GM23338 (cell line): Measurements from ENCODE around the gene BAIAP2. TPM values are rescaled to one million over a fixed set of nuclear protein-coding genes. Genes with fewer than 3 reads are reported as not detected.

Source experiments
- ATAC-seq: fragments of 200-7000 bp; cut with Tn5 transposase; 3 replicates; pipeline ENCODE4 v1.9.1; 2020
- DNase-seq: peaks from one replicate; pipeline ENCODE4 v3.0.0-alpha.2; 2015; ENCODE audit warnings: low spot score
- H2AFZ ChIP-seq: fragments of 200-600 bp; sonication (generic); 2 replicates; pipeline ENCODE4 v1.8.0; 2016; ENCODE audit warnings: antibody characterized with exemption, mild to moderate bottlenecking, moderate library complexity
- H3F3A ChIP-seq: fragments of 200-600 bp; sonication (generic); replicated peaks from 2 replicates; pipeline ENCODE4 v1.8.0; 2017; ENCODE audit warnings: antibody characterized with exemption, mixed run types, low read depth
- H3K27ac ChIP-seq: fragments of 200-600 bp; sonication (generic); 2 replicates; pipeline ENCODE4 v1.6.1; 2016; ENCODE audit warnings: low read depth
- H3K27me3 ChIP-seq: fragments of 200-600 bp; sonication (generic); 2 replicates; pipeline ENCODE4 v1.8.0; 2016; ENCODE audit warnings: mild to moderate bottlenecking, mixed run types, moderate library complexity; ENCODE audit not compliant: insufficient read depth
- H3K36me3 ChIP-seq: fragments of 200-600 bp; sonication (generic); 2 replicates; pipeline ENCODE4 v1.8.0; 2016; ENCODE audit warnings: mild to moderate bottlenecking; ENCODE audit not compliant: insufficient read depth
- H3K4me1 ChIP-seq: fragments of 200-600 bp; sonication (generic); 2 replicates; pipeline ENCODE4 v1.8.0; 2016; ENCODE audit warnings: mild to moderate bottlenecking, moderate library complexity; ENCODE audit not compliant: insufficient read depth
- H3K4me2 ChIP-seq: fragments of 200-600 bp; sonication (generic); 2 replicates; pipeline ENCODE4 v1.7.1; 2017; ENCODE audit warnings: mixed run types
- H3K4me3 ChIP-seq: fragments of 200-600 bp; sonication (generic); 2 replicates; pipeline ENCODE4 v1.6.1; 2016; ENCODE audit warnings: mixed run types
- H3K79me2 ChIP-seq: fragments of 200-600 bp; sonication (generic); replicated peaks from 2 replicates; pipeline ENCODE4 v1.8.0; 2017; ENCODE audit warnings: mild to moderate bottlenecking; ENCODE audit not compliant: insufficient read depth
- H3K9me2 ChIP-seq: fragments of 200-600 bp; sonication (generic); 2 replicates; pipeline ENCODE4 v1.8.0; 2017; ENCODE audit not compliant: insufficient read depth
- H4K20me1 ChIP-seq: fragments of 200-600 bp; sonication (generic); replicated peaks from 2 replicates; pipeline ENCODE4 v1.8.0; 2017; ENCODE audit warnings: mild to moderate bottlenecking; ENCODE audit not compliant: insufficient read depth
- H3K27ac Mint-ChIP-seq: 2 replicates; pipeline ENCODE4 v1.8.0; 2020; ENCODE audit warnings: inconsistent platforms, mild to moderate bottlenecking, moderate library complexity, mixed read lengths
- H3K27me3 Mint-ChIP-seq: 3 replicates; pipeline ENCODE4 v1.8.0; 2022; ENCODE audit warnings: low read depth, mild to moderate bottlenecking, moderate library complexity, mixed read lengths, inconsistent platforms; ENCODE audit not compliant: insufficient read depth, poor library complexity
- H3K36me3 Mint-ChIP-seq: 3 replicates; pipeline ENCODE4 v1.8.0; 2021; ENCODE audit warnings: low read depth, mild to moderate bottlenecking, inconsistent platforms, moderate library complexity, mixed read lengths
- H3K4me1 Mint-ChIP-seq: 3 replicates; pipeline ENCODE4 v1.8.0; 2020; ENCODE audit warnings: mild to moderate bottlenecking, inconsistent platforms, mixed read lengths
- H3K4me3 Mint-ChIP-seq: 3 replicates; pipeline ENCODE4 v1.8.0; 2021; ENCODE audit warnings: moderate library complexity, mild to moderate bottlenecking, inconsistent platforms, mixed read lengths
- H3K9me3 Mint-ChIP-seq: 3 replicates; pipeline ENCODE4 v1.8.0; 2020; ENCODE audit warnings: moderate library complexity, mild to moderate bottlenecking, inconsistent platforms, mixed read lengths
- CREB1 ChIP-seq: fragments of 250-450 bp; sonication (Bioruptor Pico); IDR thresholded peaks from 2 replicates; pipeline ENCODE4 v1.5.0; 2020; ENCODE audit warnings: low read depth, mild to moderate bottlenecking, moderate library complexity
- CTCF ChIP-seq, 2 experiments: fragments of 200-600 bp in 1 of 2; sonication (generic) in 1 of 2; conservative IDR thresholded peaks; 2 replicates each; pipeline versions ENCODE4 v1.5.1 to v1.6.1; 2016 to 2017; ENCODE audit warnings: antibody characterized with exemption in 2 of 2, low read depth in 2 of 2, mild to moderate bottlenecking in 2 of 2, moderate library complexity in 1 of 2
- EZH2 ChIP-seq: fragments of 200-600 bp; sonication (generic); IDR thresholded peaks from one replicate; pipeline ENCODE4 v1.8.0; 2017; ENCODE audit warnings: antibody characterized with exemption, mild to moderate bottlenecking, low read depth; ENCODE audit not compliant: unreplicated experiment
- EZH2phosphoT487 ChIP-seq: fragments of 200-600 bp; sonication (generic); IDR thresholded peaks from one replicate; pipeline ENCODE4 v1.8.1; 2018; ENCODE audit warnings: antibody characterized with exemption; ENCODE audit not compliant: unreplicated experiment
- JUNB ChIP-seq: IDR thresholded peaks from one replicate; pipeline ENCODE4 v1.6.1; 2016; ENCODE audit warnings: antibody characterized with exemption; ENCODE audit not compliant: unreplicated experiment
- NANOG ChIP-seq: IDR thresholded peaks from 2 replicates; pipeline ENCODE4 v1.6.1; 2016; ENCODE audit warnings: antibody characterized with exemption, borderline replicate concordance
- POLR2AphosphoS5 ChIP-seq: IDR thresholded peaks from 2 replicates; pipeline ENCODE4 v1.6.1; 2016; ENCODE audit warnings: antibody characterized with exemption, low read depth
- STAT1 ChIP-seq: IDR thresholded peaks from one replicate; pipeline ENCODE4 v1.6.1; 2016; ENCODE audit warnings: antibody characterized with exemption; ENCODE audit not compliant: unreplicated experiment
- ZNF114 ChIP-seq: fragments of 250-450 bp; sonication (Bioruptor Pico); IDR thresholded peaks from 2 replicates; pipeline ENCODE4 v1.5.0; 2020; ENCODE audit warnings: mild to moderate bottlenecking, moderate library complexity
- ZNF331 ChIP-seq: fragments of 250-450 bp; sonication (Bioruptor Pico); IDR thresholded peaks from 2 replicates; pipeline ENCODE4 v1.5.0; 2020; ENCODE audit warnings: low read depth, mild to moderate bottlenecking, moderate library complexity
- ZNF462 ChIP-seq: fragments of 250-450 bp; sonication (Bioruptor Pico); IDR thresholded peaks from 2 replicates; pipeline ENCODE4 v1.5.0; 2020; ENCODE audit warnings: mild to moderate bottlenecking, moderate library complexity
- polyA plus RNA-seq: library from polyadenylated mRNA; unstranded; fragments of >200 nt; fragmentation: Nextera tagmentation; extraction: Ambion mirVana; gene quantifications from 2 replicates; pipeline ENCODE4 v1.2.1, GENCODE V29; 2016
- total RNA-seq: library from RNA; depleted of rRNA; stranded (reverse); fragments of >200 nt; shearing (Covaris generic); gene quantifications from 2 replicates; pipeline ENCODE4 v1.2.3, GENCODE V29; 2014
- TF ChIP-seq, protein P1 (sequence below): IDR thresholded peaks from one replicate; pipeline ENCODE4 v1.6.1; 2018; ENCODE audit warnings: antibody characterized with exemption; ENCODE audit not compliant: unreplicated experiment
- TF ChIP-seq, protein P2 (sequence below): IDR thresholded peaks from 2 replicates; pipeline ENCODE4 v1.6.1; 2016; ENCODE audit warnings: antibody characterized with exemption

BAIAP2 gene
- total and polyA plus RNA-seq, 2 experiments from 2014 or later, result 21.7 to 22.7 TPM

DNA sequence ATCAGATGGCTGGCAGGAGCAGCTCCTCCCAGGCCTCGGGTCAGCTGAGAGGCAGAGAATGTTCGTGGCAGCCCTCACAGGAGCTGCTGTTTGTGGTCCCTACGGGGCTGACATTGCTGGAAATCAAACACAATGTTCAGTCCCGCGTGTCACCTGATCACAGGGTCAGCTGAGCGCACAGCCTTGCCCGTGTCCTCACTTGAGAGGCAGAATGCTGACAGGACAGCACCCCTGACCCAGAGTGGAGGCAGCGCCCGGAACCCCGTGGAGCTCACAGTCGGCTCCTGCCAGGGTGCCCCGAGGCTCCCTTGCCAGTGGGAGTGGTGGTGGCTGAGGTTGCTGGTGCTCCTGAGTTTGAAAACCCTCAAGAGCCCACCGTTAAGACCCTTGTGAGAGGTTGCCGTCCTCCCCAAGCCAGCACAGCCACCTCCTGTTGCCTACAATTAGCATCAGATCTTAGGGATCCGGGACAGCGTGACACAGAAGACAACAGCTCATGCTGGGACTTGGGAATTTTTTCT, 47.0 kb upstream of the BAIAP2 start (continued):
- no peak for TF ChIP-seq ZNF462 (CRISPR knock-in tag)

DNA sequence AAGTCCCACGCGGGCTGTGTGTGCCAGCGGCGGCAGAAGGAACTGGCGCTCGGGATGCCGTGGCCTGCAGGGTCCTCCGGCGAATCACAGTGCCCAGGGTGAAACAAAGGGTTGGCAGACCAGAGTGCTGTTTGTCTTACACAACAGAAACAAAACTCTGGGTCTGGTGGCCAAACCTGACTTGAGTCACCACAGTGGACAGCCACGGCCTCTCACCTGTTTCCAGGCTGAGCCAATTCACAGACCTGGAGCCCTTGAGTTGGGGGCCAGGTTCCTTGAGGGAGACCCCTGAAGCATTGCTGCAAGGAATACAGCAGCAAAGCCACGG, 45.4 kb upstream of the BAIAP2 start:
- Histone ChIP-seq H2AFZ (peak overlapping the region; percentile 14; the same call in 1 of the 2 replicates), H3K4me1 (peaks cover 4% of the 10 kb centered on the region; the same call in 1 of the 2 replicates), H3K36me3 (no peaks in the 10 kb centered on the region), H3K4me3 (no peak overlapping the region), H3K9me2 (no peaks in the 10 kb centered on the region), H3K79me2 (no peaks in the 10 kb centered on the region; the same call in 1 of the 2 replicates), H3K27ac (no peak overlapping the region), H3K4me2 (no peak overlapping the region), H4K20me1 (no peaks in the 10 kb centered on the region), H3F3A (0 out of 2 replicates have a peak, but pooled peaks cover 6% of the 10 kb centered on the region), H3K27me3 (peaks cover 4% of the 10 kb centered on the region; the same call in 1 of the 2 replicates)
- ATAC-seq (no peak), DNase-seq (no peak)
- Mint-ChIP-seq H3K36me3 (no peaks in the 10 kb centered on the region), H3K4me1 (peaks cover 11% of the 10 kb centered on the region; the same call in 2 of the 3 replicates), H3K4me3 (no peak overlapping the region), H3K9me3 (no peaks in the 10 kb centered on the region), H3K27ac (no peak overlapping the region), H3K27me3 (peaks cover 5% of the 10 kb centered on the region)
- TF ChIP-seq EZH2, result no peak
- no peak for TF ChIP-seq JUNB
- TF ChIP-seq CREB1 (CRISPR knock-in tag), result no peak
- TF ChIP-seq POLR2AphosphoS5, result no peak
- TF ChIP-seq NANOG, result no peak
- TF ChIP-seq ZNF114 (CRISPR knock-in tag), result no peak
- no peak for TF ChIP-seq CTCF (conservative IDR thresholded peaks at IDR 0.05; ENCODE audit: low read depth in 2 of 2)
- TF ChIP-seq, protein P1, sequence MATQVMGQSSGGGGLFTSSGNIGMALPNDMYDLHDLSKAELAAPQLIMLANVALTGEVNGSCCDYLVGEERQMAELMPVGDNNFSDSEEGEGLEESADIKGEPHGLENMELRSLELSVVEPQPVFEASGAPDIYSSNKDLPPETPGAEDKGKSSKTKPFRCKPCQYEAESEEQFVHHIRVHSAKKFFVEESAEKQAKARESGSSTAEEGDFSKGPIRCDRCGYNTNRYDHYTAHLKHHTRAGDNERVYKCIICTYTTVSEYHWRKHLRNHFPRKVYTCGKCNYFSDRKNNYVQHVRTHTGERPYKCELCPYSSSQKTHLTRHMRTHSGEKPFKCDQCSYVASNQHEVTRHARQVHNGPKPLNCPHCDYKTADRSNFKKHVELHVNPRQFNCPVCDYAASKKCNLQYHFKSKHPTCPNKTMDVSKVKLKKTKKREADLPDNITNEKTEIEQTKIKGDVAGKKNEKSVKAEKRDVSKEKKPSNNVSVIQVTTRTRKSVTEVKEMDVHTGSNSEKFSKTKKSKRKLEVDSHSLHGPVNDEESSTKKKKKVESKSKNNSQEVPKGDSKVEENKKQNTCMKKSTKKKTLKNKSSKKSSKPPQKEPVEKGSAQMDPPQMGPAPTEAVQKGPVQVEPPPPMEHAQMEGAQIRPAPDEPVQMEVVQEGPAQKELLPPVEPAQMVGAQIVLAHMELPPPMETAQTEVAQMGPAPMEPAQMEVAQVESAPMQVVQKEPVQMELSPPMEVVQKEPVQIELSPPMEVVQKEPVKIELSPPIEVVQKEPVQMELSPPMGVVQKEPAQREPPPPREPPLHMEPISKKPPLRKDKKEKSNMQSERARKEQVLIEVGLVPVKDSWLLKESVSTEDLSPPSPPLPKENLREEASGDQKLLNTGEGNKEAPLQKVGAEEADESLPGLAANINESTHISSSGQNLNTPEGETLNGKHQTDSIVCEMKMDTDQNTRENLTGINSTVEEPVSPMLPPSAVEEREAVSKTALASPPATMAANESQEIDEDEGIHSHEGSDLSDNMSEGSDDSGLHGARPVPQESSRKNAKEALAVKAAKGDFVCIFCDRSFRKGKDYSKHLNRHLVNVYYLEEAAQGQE, result no peak
- no peak for TF ChIP-seq STAT1
- no peak for TF ChIP-seq ZNF331 (CRISPR knock-in tag)
- TF ChIP-seq, protein P2, sequence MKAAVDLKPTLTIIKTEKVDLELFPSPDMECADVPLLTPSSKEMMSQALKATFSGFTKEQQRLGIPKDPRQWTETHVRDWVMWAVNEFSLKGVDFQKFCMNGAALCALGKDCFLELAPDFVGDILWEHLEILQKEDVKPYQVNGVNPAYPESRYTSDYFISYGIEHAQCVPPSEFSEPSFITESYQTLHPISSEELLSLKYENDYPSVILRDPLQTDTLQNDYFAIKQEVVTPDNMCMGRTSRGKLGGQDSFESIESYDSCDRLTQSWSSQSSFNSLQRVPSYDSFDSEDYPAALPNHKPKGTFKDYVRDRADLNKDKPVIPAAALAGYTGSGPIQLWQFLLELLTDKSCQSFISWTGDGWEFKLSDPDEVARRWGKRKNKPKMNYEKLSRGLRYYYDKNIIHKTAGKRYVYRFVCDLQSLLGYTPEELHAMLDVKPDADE, result no peak
- no peak for TF ChIP-seq EZH2phosphoT487
